NOMO-1 treated with DMSO at 0.1 percent for 48 hours (cell line): Measurements from ENCODE around the gene CTDP1.
"Not testable (repeated sequence)": the region's sequence is repeated elsewhere in the genome, so short reads cannot be mapped to it uniquely, and the experiment has no call there.

Experiments used
- DNase-seq: peaks from one replicate; lab custom pipeline; 2025; ENCODE audit not compliant: unreplicated experiment; lab: John Stamatoyannopoulos, UW

The CTDP1 gene

GRCh38 chr18:79681484-79682387 lies 2.1 kb downstream of the CTDP1 start:
- peak; percentile 88 for DNase-seq

- no peak for DNase-seq
These were observed 2.9 kb downstream of the CTDP1 start for GRCh38 chr18:79682481-79682880.

- DNase-seq: peak; percentile 97
These were observed 3.5 kb downstream of the CTDP1 start for GRCh38 chr18:79682894-79683625.

- no peak for DNase-seq
These were observed 4.2 kb downstream of the CTDP1 start for GRCh38 chr18:79683626-79684282.

GRCh38 chr18:79684283-79684631 lies 4.7 kb downstream of the CTDP1 start:
- DNase-seq: no peak

- DNase-seq: no peak
These were observed 5.2 kb downstream of the CTDP1 start for GRCh38 chr18:79684787-79685186.

- DNase-seq: no peak
These were observed 5.7 kb downstream of the CTDP1 start for GRCh38 chr18:79685281-79685680.

GRCh38 chr18:79685971-79686370 lies 6.4 kb downstream of the CTDP1 start:
- DNase-seq: no peak

GRCh38 chr18:79687806-79688205 lies 8.2 kb downstream of the CTDP1 start:
- no peak for DNase-seq

GRCh38 chr18:79690071-79690470 lies 10.5 kb downstream of the CTDP1 start:
- no peak for DNase-seq

GRCh38 chr18:79690586-79691482 lies 11.2 kb downstream of the CTDP1 start:
- no peak for DNase-seq

GRCh38 chr18:79692056-79692455 lies 12.5 kb downstream of the CTDP1 start:
- DNase-seq: no peak

- DNase-seq: no peak
These were observed 13.3 kb downstream of the CTDP1 start for GRCh38 chr18:79692886-79693285.

- no peak for DNase-seq
These were observed 14.1 kb downstream of the CTDP1 start for GRCh38 chr18:79693561-79694205.

- DNase-seq: not testable (repeated sequence)
These were observed 14.7 kb downstream of the CTDP1 start for GRCh38 chr18:79694206-79694894.

GRCh38 chr18:79694895-79695213 lies 15.3 kb downstream of the CTDP1 start:
- DNase-seq: no peak

- no peak for DNase-seq
These were observed 15.7 kb downstream of the CTDP1 start for GRCh38 chr18:79695269-79695668.

- DNase-seq: no peak
These were observed 16.6 kb downstream of the CTDP1 start for GRCh38 chr18:79695856-79696850.

GRCh38 chr18:79697178-79697577 lies 17.6 kb downstream of the CTDP1 start:
- DNase-seq: no peak
